CD4-positive, alpha-beta T cell treated with Interleukin-2 at 100 ng/mL for 4 hours (primary cell): Measurements from ENCODE around the gene HEBP2.

ENCODE experiments used
- DNase-seq: peaks from one replicate; pipeline ENCODE4 v3.0.0-alpha.2; 2020; ENCODE audit warnings: low spot score

Gene HEBP2

DNA sequence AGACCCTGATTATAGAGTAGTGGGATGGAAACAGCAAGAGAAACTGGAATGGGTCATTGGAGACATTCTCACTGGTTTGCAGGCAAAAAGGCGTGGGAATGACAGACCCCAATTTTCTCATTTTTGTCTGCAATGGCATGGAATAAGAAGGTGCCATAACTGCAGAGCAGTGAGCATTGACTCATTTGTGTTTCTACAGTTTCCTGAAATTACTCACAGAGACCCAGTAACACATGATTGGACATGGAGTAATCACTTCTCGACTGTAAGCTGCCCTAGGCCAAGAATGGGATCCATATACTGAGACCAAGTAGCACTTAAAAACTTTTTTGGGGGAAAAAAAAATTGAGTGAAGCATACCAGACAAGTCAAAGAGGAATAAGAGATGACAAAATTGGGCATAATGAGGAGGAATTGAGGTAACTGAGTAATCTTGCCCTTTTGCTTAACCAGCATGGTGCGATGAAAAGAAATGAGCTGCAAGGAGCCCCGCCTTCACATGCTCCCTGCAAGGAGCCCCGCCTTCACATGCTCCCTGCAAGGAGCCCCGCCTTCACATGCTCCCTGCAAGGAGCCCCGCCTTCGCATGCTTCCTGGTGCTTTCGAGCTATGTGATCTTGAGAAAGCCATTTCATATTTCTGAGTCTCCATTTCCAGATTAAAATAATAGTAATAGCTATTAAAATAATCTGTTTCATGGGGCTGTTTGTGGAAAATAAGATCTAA is 51.1 kb downstream of the HEBP2 start:
- peak; percentile 66 for DNase-seq

DNA sequence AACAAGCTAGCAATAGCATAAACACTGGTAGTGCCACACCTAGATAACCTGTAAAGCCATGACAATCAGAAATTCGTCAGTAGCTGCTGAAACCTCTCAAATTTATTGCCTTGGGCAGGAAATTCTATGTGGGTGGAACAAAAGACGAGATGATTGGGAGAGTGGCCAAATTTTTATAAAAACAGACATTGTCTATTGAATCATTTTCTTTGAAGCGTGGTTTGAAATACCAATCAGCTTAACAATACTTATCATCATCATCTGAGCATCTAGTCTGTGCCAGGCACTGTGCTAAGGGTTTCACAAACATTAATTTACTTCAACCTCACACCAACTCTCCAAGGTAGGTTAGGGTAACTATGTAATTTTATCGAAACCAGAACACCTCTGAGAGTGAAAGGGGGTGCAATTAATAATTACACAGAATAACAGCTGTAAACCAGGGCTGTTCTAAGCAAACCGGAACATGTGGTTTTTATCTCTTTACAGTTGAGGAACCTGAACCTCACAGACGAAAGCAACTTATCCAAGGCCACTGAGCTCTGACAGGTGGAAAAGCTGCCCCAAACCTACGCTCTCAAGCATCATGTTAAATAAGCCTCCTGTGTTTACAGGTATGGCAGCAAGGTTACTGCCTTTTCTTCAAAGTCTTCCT is 51.9 kb downstream of the HEBP2 start:
- peak; percentile 72 for DNase-seq

DNA sequence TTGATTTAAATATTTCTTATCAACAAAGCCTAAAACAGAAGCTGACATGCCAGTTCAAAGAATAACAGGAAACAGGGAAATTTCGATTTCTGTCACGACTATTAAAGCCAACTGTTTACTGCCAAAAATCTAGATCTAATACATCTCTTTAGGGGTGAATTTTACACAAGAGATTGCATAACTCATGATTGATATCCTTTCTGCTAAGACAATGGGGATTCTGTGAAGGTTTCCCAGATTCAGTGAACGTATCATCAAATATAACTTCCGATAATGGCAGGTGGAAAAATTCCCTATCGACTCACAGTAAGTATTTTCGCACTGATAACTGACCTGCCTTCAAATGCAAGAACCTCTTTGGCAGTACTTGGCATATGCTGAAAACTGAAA is 52.4 kb downstream of the HEBP2 start:
- peak; percentile 32 for DNase-seq

DNA sequence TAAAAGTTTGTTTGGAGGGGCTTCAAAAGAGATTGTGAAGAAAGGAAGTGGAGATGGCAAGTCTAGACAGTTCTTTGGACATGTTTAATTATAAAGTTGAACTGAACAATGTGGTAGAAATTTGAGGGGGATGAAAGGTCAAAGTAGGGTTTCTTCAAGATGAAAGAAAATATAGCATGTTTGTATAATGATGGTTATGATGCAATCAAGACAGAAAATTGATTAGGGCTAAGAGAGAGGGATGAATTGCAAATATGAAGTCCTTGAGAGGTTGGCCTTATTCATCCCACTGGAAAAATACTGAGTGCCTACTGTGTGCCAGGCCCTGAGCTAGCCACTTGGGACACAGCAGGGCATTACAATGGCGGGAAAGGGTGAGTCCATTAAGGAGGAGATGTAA is 57.6 kb downstream of the HEBP2 start:
- DNase-seq = no peak

DNA sequence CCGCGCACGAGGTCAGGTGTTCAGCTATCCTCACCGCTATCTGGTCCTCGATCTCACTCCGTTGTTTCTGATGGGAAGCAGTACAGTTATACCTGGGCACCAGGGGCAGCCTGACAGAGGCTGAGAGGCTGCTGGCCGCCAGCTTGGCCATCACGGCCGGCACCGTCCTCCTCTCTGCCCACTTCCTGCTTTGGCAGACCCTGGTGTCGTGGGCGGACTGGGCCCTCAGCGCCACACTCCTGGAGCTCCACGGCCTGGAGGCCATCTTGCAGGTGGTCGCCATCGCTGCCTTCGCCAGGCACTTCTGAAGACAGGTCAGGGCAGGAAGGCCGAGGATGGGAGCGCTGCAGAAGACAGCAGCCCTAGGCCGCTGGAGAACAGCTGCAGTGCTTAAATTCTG is 60.1 kb downstream of the HEBP2 start:
- DNase-seq = no peak

DNA sequence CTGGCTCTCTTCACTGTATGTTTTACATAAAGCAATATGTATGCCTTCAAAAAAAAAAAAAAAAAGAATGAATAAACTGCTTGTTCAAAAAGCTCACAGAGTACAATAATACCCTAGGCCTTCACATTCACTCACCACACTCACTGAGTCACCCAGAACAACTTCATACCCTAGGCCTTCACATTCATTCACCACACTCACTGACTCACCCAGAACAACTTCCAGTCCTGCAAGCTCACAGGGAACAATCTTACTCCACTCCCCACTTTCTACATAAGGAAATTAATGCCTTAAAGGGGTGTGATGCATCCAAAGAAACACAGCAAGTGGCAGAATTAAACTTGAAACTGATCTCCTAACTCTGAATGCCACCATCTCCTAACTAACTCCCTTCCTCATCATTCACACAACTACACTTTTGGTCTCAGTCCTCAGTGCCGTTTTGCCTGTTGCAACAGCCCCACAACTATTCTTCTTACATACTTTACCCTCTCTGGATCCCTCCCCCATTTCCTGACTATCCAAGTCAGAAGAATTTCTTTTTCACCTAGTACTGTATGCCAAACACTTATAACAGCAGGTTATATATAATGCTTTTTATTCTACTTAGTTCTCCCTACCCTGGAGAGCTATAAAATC is 61.1 kb downstream of the HEBP2 start:
- DNase-seq = no peak

DNA sequence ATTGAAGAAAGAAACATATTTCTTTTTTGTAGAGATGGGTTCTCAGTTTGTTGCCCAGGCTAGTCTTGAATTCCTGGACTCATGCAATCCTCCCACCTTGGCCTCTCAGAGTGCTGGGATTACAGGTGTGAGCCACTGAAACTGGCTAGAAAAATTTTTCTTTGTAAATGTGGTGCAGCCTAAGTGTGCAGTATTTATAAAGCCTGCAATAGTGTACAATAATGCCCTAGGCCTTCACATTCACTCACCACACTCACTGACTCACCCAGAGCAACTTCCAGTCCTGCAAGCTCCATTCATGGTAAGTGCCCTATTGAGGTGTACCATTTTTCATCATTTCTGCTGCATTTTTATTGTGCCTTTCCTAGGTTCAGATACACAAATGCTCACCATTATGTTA is 63.9 kb downstream of the HEBP2 start:
- DNase-seq = no peak

DNA sequence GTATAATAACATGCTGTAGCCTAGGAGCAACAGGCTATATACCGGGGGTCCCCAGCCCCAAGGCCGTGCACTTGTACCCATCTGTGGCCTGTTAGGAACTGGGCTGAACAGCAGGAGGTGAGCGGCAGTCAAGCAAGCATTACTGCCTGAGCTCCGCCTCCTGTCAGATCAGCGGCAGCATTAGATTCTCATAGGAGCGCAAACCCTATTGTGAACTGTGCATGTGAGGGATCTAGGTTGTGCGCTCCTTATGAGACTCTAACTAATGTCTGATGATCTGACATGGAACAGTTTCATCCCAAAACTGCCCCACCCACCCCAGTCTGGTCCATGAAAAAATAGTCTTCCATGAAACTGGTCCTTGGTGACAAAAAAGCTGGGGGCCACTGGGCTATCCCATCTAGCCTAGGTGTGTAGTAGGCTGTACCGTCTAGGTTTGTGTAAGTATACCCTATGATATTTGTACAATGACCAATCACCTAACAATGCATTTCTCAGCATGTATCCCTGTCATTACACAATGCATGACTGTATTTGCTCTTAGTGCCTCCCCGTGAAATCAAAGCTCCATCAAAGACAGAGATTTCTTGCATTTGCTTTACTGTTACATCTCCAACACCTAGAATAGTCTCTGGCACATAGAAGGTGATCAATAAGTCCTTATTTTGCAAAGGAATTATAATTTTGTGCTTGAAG is 64.4 kb downstream of the HEBP2 start:
- no peak for DNase-seq
